Fibroblast of pulmonary artery (primary cell): ENCODE data around the gene ACTR8.

Source experiments
- DNase-seq: peaks from one replicate; pipeline ENCODE4 v3.0.0-alpha.2; 2010; ENCODE audit warnings: low read depth
- H3K4me3 ChIP-seq: replicated peaks from 2 replicates; pipeline ENCODE4 v1.5.1; 2011; ENCODE audit warnings: low read depth, mild to moderate bottlenecking, control low read depth, low read length, moderate library complexity
- CTCF ChIP-seq: IDR thresholded peaks from 2 replicates; pipeline ENCODE4 v1.5.1; 2011; ENCODE audit warnings: mild to moderate bottlenecking, control low read depth, low read length, inconsistent platforms; ENCODE audit errors: missing control alignments

Gene ACTR8

GRCh38 chr3:53820756-53821580, 61.0 kb downstream of the ACTR8 start:
- no peak overlapping the region for H3K4me3 ChIP-seq
- DNase-seq = no peak
- TF ChIP-seq CTCF = no peak

GRCh38 chr3:53820084-53820483, 61.9 kb downstream of the ACTR8 start:
- no peak for DNase-seq
- no peak overlapping the region for H3K4me3 ChIP-seq
- TF ChIP-seq CTCF = no peak

GRCh38 chr3:53819163-53819868, 62.6 kb downstream of the ACTR8 start:
- no peak overlapping the region for H3K4me3 ChIP-seq
- TF ChIP-seq CTCF = no peak
- DNase-seq = no peak

GRCh38 chr3:53818221-53819162, 63.5 kb downstream of the ACTR8 start:
- no peak overlapping the region for H3K4me3 ChIP-seq
- no peak for TF ChIP-seq CTCF
- no peak for DNase-seq

GRCh38 chr3:53817809-53818208, 64.1 kb downstream of the ACTR8 start:
- no peak for TF ChIP-seq CTCF
- DNase-seq = no peak
- no peak overlapping the region for H3K4me3 ChIP-seq

- no peak for TF ChIP-seq CTCF
- no peak for DNase-seq
- no peak overlapping the region for H3K4me3 ChIP-seq
Observed at GRCh38 chr3:53817211-53817610, 64.7 kb downstream of the ACTR8 start.
